ENCODE data around the gene NAALADL2.

NAALADL2 gene

DNA sequence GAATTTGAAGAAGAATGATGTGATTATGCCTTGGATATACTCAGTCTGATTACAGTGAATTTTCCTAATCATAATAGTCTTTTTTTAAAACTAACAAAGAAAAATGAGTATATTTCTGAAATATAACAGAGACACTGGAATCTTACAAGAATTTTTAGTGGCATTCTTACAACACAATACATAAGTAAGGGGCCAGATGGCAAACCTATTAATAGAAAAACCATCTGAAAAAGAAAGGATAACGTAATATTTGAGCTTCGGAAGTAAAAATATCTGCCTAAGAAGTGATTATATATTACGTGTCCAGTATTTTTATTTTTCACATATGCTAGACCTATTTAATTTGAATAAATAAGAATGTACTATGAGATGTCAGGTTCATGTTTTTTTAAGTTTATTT lies 452.8 kb downstream of the NAALADL2 start:
- no peaks in the 10 kb centered on the region for H3K36me3 Mint-ChIP-seq (ENCODE audit: low read depth)
- no peak overlapping the region for H3K4me3 Mint-ChIP-seq
- no peaks in the 10 kb centered on the region for H3K9me3 Mint-ChIP-seq
- DNase-seq (ENCODE audit: low spot score) = no peak
- no peaks in the 10 kb centered on the region for H3K4me1 Mint-ChIP-seq (ENCODE audit: low read depth)
- no peaks in the 10 kb centered on the region for H3K27me3 Mint-ChIP-seq (ENCODE audit: low read depth)
- H3K27ac Mint-ChIP-seq = no peak overlapping the region

DNA sequence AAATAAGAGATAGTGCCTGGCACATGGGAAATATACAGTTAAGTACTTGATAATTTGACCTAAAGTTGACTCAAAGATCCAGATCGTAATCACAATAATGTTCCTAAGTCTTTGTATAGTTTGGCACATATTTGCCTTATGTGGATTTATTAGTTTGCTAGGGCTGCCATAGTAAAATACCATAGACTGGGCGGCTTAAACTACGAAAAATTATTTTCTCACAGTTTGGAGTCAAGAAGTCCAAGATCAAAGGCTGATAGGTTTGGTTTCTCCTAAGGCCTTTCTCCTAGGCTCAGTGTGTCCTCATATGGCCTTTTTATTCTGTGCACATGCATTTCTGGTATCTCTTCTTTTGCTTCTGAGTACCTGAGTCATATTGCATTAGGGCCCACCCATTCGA lies 453.7 kb downstream of the NAALADL2 start:
- H3K4me1 Mint-ChIP-seq (ENCODE audit: low read depth) = no peaks in the 10 kb centered on the region
- no peaks in the 10 kb centered on the region for H3K27me3 Mint-ChIP-seq (ENCODE audit: low read depth)
- H3K9me3 Mint-ChIP-seq = no peaks in the 10 kb centered on the region
- no peak overlapping the region for H3K4me3 Mint-ChIP-seq
- no peak for DNase-seq (ENCODE audit: low spot score)
- no peak overlapping the region for H3K27ac Mint-ChIP-seq
- no peaks in the 10 kb centered on the region for H3K36me3 Mint-ChIP-seq (ENCODE audit: low read depth)

DNA sequence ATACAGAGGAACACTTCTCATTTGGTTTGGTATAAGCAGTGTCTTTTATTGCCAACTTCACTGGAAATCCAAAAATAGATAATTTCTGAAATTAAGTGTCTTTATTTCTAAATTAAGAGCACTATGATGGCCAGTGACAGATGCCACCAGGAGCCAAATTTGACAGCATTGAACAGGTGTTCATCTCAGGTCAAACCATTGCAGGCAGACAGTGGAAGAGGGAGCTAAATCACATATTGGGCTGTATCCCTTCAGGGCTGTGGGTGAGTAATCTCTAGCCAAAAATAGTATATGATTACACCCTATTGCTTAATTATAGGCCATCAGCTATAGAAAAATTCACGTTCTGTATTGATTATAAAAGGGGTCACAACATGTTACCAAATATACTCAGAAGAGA lies 457.7 kb downstream of the NAALADL2 start:
- Mint-ChIP-seq H3K36me3 (ENCODE audit: low read depth) (no peaks in the 10 kb centered on the region), H3K9me3 (no peaks in the 10 kb centered on the region), H3K27ac (no peak overlapping the region), H3K4me3 (no peak overlapping the region), H3K27me3 (ENCODE audit: low read depth) (no peaks in the 10 kb centered on the region), H3K4me1 (ENCODE audit: low read depth) (no peaks in the 10 kb centered on the region)
- DNase-seq (ENCODE audit: low spot score) = no peak

DNA sequence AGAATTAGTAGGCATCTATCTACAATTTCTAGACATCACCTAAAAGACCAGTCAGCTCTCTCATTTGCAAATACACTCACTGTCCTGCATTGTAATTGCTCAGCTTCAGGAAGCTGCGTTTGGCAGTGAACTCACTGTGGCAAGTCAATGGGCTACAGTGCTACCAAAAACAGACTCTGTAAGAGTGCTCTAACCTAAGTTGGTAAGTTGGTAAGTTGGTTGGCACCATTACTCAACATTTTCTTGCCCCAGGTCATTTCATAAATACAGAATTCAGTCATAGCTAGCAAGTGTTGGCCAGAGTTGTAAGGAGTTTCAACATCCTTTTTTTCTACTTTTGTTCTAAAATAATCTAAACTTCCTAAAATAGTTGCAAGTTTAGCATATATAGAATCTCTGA lies 466.3 kb downstream of the NAALADL2 start:
- no peak for DNase-seq (ENCODE audit: low spot score)
- no peaks in the 10 kb centered on the region for H3K36me3 Mint-ChIP-seq (ENCODE audit: low read depth)
- H3K4me1 Mint-ChIP-seq (ENCODE audit: low read depth) = no peaks in the 10 kb centered on the region
- no peak overlapping the region for H3K4me3 Mint-ChIP-seq
- no peak overlapping the region for H3K27ac Mint-ChIP-seq
- H3K27me3 Mint-ChIP-seq (ENCODE audit: low read depth) = no peaks in the 10 kb centered on the region
- H3K9me3 Mint-ChIP-seq = peaks cover 25% of the 10 kb centered on the region

DNA sequence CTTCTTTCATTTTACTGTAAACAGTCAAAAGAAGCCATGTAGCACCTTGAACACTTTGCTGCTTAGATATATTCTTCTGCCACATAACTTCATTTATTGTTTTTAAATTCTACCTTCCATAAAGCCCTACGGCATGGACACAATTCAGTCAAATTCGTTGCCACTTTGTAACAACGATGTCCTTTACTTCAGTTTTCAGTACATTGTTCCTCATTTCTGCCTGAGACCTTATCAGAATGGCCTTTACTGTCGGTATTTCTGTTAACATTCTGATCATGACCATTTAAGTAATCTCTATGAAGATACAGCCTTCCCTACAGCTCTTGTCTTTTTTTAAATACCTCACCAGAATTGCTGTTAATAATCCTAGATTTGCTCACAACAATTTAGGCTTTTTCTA lies 466.9 kb downstream of the NAALADL2 start:
- Mint-ChIP-seq H3K4me3 (no peak overlapping the region), H3K9me3 (peaks cover 28% of the 10 kb centered on the region), H3K27ac (no peak overlapping the region), H3K36me3 (ENCODE audit: low read depth) (no peaks in the 10 kb centered on the region), H3K27me3 (ENCODE audit: low read depth) (no peaks in the 10 kb centered on the region), H3K4me1 (ENCODE audit: low read depth) (no peaks in the 10 kb centered on the region)
- DNase-seq (ENCODE audit: low spot score) = no peak

DNA sequence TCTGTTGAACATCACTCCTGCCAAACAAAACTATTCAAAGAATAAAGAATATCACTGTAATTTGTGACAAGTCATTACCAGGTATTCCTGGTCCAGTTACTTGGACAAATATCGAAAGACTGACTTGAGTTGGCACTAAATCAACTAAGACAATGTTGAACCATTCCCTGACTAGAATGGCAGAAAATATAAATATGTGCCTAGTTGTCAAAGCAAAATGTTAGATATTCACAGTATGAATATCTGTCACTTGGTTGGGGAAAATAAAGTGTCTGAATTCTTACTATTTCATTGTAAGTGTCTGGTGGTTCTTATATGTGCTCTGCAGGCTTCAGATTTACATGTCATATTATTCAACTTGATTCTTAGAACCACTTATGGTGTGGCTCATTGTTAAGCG lies 470.2 kb downstream of the NAALADL2 start:
- Mint-ChIP-seq H3K9me3 (peaks cover 28% of the 10 kb centered on the region), H3K27me3 (ENCODE audit: low read depth) (no peaks in the 10 kb centered on the region), H3K4me1 (ENCODE audit: low read depth) (no peaks in the 10 kb centered on the region), H3K4me3 (no peak overlapping the region), H3K36me3 (ENCODE audit: low read depth) (no peaks in the 10 kb centered on the region), H3K27ac (no peak overlapping the region)
- DNase-seq (ENCODE audit: low spot score) = no peak

DNA sequence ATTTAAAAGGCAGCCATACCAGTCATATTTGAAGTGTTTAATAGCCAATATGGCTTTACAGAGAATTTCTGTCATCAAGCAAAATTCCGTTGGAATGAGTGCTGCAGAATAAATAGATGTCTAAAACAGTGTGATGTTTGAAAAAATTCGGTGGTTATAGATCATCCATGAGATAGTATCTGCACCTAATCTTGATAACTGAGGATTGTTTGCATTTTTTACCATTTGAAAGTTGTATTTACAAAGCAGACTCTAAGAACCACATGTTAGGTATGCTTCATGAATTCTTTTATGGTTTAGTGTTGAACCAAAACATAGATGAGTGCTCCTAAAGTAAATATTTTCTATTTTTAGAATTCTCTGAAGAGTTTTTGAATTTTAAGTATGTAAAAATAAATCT lies 476.1 kb downstream of the NAALADL2 start:
- no peak overlapping the region for H3K27ac Mint-ChIP-seq
- peaks cover 10% of the 10 kb centered on the region for H3K9me3 Mint-ChIP-seq
- no peaks in the 10 kb centered on the region for H3K27me3 Mint-ChIP-seq (ENCODE audit: low read depth)
- DNase-seq (ENCODE audit: low spot score) = no peak
- H3K36me3 Mint-ChIP-seq (ENCODE audit: low read depth) = no peaks in the 10 kb centered on the region
- H3K4me3 Mint-ChIP-seq = no peak overlapping the region
- H3K4me1 Mint-ChIP-seq (ENCODE audit: low read depth) = no peaks in the 10 kb centered on the region

DNA sequence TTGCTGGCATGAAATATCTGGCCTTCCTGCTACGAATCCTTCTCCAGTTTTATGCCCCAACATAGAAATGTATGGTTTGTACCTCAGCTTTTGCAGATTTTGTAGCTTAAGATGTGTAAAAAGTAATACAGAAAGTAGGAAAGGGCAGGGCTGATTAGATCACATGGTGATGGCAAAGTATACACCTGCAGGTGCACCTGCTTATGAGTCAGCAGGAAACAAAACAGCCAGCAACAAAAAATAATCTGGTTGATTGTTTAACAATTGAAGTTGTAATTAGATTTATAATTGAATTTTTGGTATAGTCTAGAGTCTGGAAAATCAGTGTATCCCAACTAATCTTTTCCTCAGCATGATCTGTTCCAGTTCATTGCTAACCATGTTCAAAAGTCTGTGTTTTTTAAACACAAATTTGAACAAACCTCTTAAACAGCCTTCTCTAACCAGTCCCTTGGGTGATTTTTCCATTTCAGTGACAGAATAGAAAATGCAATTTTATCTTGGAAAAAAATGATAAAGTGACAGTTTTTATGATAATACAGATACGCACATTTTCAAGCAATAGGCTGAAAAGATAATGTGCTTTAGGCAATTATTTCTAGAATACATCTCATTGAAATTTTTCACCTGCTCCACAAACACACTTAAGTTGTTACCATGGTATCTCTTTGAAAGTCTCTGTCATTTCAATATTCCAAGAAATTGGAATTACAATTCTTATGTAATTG lies 477.4 kb downstream of the NAALADL2 start:
- no peak for DNase-seq (ENCODE audit: low spot score)
- Mint-ChIP-seq H3K4me1 (ENCODE audit: low read depth) (no peaks in the 10 kb centered on the region), H3K36me3 (ENCODE audit: low read depth) (no peaks in the 10 kb centered on the region), H3K27ac (no peak overlapping the region), H3K9me3 (peaks cover 4% of the 10 kb centered on the region), H3K4me3 (no peak overlapping the region), H3K27me3 (ENCODE audit: low read depth) (no peaks in the 10 kb centered on the region)

DNA sequence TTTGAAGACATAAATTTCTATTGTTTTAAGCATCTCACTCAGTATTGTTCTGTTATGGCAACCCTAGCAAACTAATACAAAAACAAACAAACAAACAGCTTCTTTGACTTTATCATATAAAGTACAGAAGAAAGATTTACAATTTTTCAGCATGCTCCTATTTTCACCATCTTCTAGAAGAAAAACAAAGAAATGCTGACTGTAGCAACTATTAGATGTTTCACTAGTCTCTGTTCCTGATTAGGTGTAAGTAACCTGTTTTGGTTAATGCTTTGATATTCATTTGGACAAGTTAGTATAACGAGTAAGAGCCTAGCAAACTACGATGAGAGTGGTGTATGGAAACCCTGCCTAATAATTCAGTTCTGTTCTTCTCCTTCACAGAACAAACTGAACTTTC lies 478.5 kb downstream of the NAALADL2 start:
- H3K9me3 Mint-ChIP-seq = peaks cover 4% of the 10 kb centered on the region
- H3K36me3 Mint-ChIP-seq (ENCODE audit: low read depth) = no peaks in the 10 kb centered on the region
- no peaks in the 10 kb centered on the region for H3K4me1 Mint-ChIP-seq (ENCODE audit: low read depth)
- no peaks in the 10 kb centered on the region for H3K27me3 Mint-ChIP-seq (ENCODE audit: low read depth)
- no peak for DNase-seq (ENCODE audit: low spot score)
- no peak overlapping the region for H3K27ac Mint-ChIP-seq
- H3K4me3 Mint-ChIP-seq = no peak overlapping the region

DNA sequence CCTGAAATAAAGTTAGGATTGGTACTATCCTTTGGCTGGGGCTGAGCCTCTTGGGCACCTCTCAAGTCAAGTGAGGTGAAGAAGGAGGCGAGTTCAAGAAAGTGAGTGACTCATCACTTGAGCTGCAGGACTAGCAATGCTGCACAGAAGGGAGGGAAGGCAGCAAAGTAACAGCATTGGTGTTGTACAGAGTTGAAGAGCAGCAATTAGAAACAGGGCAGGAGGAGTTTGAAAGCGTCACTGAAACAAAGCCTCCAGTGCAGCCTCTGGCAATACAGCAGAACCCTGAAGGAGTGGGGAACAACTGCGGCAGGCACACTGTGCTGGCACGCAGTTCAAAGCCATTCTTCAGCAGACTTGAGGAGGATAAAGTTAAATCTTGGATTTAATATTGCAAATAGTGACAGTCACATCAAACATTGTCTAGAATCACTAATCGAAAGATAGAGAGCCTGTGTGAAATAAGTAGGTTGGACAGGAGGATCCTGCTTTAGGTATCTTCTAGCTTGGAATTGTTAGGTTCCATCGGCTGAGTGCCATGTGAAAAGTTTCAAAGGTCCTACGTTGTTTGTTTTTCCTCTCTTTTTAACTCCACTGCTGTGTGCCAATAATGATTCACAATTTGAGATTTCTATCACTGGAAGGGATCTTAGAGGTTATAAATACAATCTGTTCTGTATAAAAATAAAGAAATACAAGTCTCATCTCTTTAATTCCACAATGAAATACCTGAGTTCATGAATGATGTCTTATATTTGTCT lies 479.8 kb downstream of the NAALADL2 start:
- no peak for DNase-seq (ENCODE audit: low spot score)
- Mint-ChIP-seq H3K27me3 (ENCODE audit: low read depth) (no peaks in the 10 kb centered on the region), H3K9me3 (peaks cover 4% of the 10 kb centered on the region), H3K4me3 (no peak overlapping the region), H3K27ac (no peak overlapping the region), H3K4me1 (ENCODE audit: low read depth) (no peaks in the 10 kb centered on the region), H3K36me3 (ENCODE audit: low read depth) (no peaks in the 10 kb centered on the region)

DNA sequence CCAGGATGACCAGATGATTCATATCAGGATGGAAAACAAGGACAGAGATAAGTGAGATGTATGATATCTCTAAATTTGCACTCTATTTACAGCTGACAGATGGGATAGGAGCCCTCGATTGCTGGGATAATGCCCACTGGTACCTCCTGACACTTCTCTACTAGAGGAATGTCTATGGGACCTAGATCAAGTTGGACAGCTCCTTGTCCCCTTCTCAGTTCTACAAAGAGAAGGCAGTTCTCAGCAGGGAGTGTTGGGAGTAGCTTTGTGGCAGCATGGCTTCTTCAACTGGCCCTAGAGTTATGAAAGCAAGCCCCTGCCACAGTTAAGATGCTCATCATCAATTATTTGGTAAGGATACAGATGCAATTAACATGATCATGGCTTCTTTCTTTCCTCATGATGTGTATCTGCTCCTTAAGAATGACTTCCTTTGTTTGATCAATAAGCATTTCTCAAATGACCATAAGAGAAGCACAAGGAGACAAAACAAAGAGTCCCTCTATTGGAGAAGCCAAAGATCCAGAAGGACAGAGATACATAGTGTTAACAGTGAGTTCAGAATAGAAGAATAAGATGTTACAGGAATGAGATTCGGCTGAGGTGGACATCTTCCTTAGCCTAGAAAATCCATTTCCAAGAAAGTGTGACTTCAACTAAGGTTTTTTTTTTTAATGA lies 481.3 kb downstream of the NAALADL2 start:
- Mint-ChIP-seq H3K36me3 (ENCODE audit: low read depth) (no peaks in the 10 kb centered on the region), H3K4me1 (ENCODE audit: low read depth) (no peaks in the 10 kb centered on the region), H3K9me3 (peaks cover 4% of the 10 kb centered on the region), H3K27ac (no peak overlapping the region), H3K27me3 (ENCODE audit: low read depth) (no peaks in the 10 kb centered on the region), H3K4me3 (no peak overlapping the region)
- DNase-seq (ENCODE audit: low spot score) = no peak

DNA sequence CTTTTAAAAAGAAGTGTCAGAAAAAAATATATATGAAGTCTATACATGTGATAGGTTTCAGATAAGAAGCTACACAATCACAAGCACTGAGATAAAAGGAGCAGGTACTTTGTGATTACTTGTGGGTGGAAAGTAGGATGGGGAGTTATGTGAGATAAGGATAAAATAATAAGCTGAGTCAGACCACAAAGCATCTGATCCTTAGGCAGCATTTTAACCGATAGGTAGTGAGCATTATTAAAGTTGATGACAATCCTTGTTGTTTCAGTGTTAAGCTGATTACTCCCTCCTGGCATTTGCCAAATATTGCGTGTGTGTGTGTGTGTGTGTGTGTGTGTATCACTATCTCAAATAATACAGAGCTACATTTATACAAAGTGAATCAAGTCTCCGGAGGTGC lies 483.1 kb downstream of the NAALADL2 start:
- no peak overlapping the region for H3K27ac Mint-ChIP-seq
- H3K4me3 Mint-ChIP-seq = no peak overlapping the region
- H3K36me3 Mint-ChIP-seq (ENCODE audit: low read depth) = no peaks in the 10 kb centered on the region
- H3K9me3 Mint-ChIP-seq = peaks cover 4% of the 10 kb centered on the region
- DNase-seq (ENCODE audit: low spot score) = no peak
- H3K27me3 Mint-ChIP-seq (ENCODE audit: low read depth) = no peaks in the 10 kb centered on the region
- no peaks in the 10 kb centered on the region for H3K4me1 Mint-ChIP-seq (ENCODE audit: low read depth)

DNA sequence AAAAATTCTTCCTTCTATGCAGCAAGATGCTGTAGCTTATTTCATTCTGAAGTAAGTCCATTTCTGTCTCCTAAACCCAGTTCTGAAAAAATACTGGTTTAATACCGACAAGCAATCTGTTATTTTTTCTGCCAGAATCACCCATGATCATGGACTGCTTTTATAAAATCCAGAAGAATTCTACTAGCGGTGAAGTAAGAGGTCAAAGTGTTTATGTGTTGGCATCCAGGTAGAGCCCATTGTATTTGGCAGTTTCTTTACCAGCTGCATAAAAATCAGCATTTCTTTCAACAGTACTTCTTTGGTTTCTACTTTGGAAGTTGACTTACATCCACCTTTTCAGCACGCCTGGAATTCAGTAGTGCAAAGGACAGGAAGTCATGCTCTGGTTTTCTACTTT lies 484.8 kb downstream of the NAALADL2 start:
- no peak for DNase-seq (ENCODE audit: low spot score)
- no peaks in the 10 kb centered on the region for H3K4me1 Mint-ChIP-seq (ENCODE audit: low read depth)
- H3K27ac Mint-ChIP-seq = no peak overlapping the region
- H3K36me3 Mint-ChIP-seq (ENCODE audit: low read depth) = no peaks in the 10 kb centered on the region
- H3K27me3 Mint-ChIP-seq (ENCODE audit: low read depth) = no peaks in the 10 kb centered on the region
- no peak overlapping the region for H3K4me3 Mint-ChIP-seq
- no peaks in the 10 kb centered on the region for H3K9me3 Mint-ChIP-seq

DNA sequence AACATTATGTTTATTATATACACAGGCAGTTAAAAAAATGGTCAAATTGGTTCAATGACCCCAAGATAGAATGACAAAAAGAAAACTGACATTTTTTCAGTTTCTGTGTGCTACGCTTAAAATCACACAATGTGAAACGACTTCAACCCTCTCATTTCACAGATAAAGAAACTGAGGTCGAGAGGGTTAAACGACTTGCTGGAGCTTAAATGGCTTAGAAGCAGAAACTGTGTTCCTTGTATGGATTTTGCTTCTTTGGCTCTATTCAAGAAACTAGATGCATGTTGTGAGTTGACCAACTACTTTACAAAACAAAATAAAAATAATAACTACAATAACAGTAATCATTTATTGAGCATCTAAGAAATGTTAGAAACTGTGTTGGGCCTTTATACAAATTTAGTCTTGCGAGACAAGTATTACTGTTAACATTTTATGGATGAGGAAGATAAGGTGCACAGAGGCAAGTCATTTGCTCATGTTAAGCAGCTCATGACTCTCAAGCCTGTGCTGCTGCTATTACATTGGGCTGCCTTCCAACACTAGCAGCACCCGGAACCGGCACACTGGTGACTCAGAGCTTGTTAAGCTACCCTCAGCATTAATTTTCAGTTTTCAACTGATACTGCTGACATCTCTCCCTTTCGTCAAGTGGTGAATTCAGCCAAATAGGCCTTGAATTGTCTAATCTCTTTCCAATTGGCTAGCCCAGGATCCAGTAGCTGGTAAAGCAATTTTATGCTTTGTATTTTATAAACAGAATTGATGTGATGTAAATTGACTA lies 487.6 kb downstream of the NAALADL2 start:
- Mint-ChIP-seq H3K36me3 (ENCODE audit: low read depth) (no peaks in the 10 kb centered on the region), H3K27me3 (ENCODE audit: low read depth) (no peaks in the 10 kb centered on the region), H3K9me3 (peaks cover 8% of the 10 kb centered on the region), H3K4me1 (ENCODE audit: low read depth) (peaks cover 2% of the 10 kb centered on the region), H3K4me3 (no peak overlapping the region), H3K27ac (no peak overlapping the region)
- DNase-seq (ENCODE audit: low spot score) = no peak

Measured in T-helper 2 cell treated with Interferon-gamma antibody and Interleukin-4, amounts not matched to agents 5 μg/mL and 100 μg/mL, for 36 hours (primary cell).